Skeletal muscle cell (primary cell): ENCODE measurements around the gene SFXN3.

Experiments used
- DNase-seq: peaks from one replicate; pipeline ENCODE4 v3.0.0-alpha.2; 2010; ENCODE audit warnings: low read depth
- H3K4me3 ChIP-seq: 2 replicates; pipeline ENCODE4 v1.5.1; 2011; ENCODE audit warnings: low read depth, mild to moderate bottlenecking, control low read depth, low read length, moderate library complexity

SFXN3 gene

GRCh38 chr10:101047961-101048892, 17.2 kb downstream of the SFXN3 start:
- no peak overlapping the region for H3K4me3 ChIP-seq
- no peak for DNase-seq

- no peak for DNase-seq
- peak overlapping the region; percentile 12 for H3K4me3 ChIP-seq
Observed at GRCh38 chr10:101050208-101051069, 19.4 kb downstream of the SFXN3 start.

GRCh38 chr10:101052285-101052684, 21.3 kb downstream of the SFXN3 start:
- DNase-seq, result no peak

GRCh38 chr10:101053516-101053915, 22.5 kb downstream of the SFXN3 start:
- H3K4me3 ChIP-seq, result no peak overlapping the region
- DNase-seq, result no peak

More at GRCh38 chr10:101052285-101052684, 21.3 kb downstream of the SFXN3 start:
- no peak overlapping the region for H3K4me3 ChIP-seq

- no peak for DNase-seq
- H3K4me3 ChIP-seq, result no peak overlapping the region
Observed at GRCh38 chr10:101054351-101054750, 23.3 kb downstream of the SFXN3 start.

GRCh38 chr10:101054876-101055275, 23.8 kb downstream of the SFXN3 start:
- no peak for DNase-seq
- no peak overlapping the region for H3K4me3 ChIP-seq

- DNase-seq, result no peak
Observed at GRCh38 chr10:101055411-101055810, 24.4 kb downstream of the SFXN3 start.

GRCh38 chr10:101056365-101057151, 25.5 kb downstream of the SFXN3 start:
- no peak overlapping the region for H3K4me3 ChIP-seq
- no peak for DNase-seq

More at GRCh38 chr10:101055411-101055810, 24.4 kb downstream of the SFXN3 start:
- no peak overlapping the region for H3K4me3 ChIP-seq

- H3K4me3 ChIP-seq, result peak overlapping the region; percentile 85
- peak; percentile 73 for DNase-seq
Observed at GRCh38 chr10:101060036-101060950, 29.3 kb downstream of the SFXN3 start.

- H3K4me3 ChIP-seq, result peak overlapping the region; percentile 85
- peak; percentile 66 for DNase-seq
Observed at GRCh38 chr10:101060951-101061623, 30.1 kb downstream of the SFXN3 start.

- peak; percentile 43 for DNase-seq
- peak within 1 kb of the TSS; percentile 85 for H3K4me3 ChIP-seq
Observed at GRCh38 chr10:101061624-101062231, 30.7 kb downstream of the SFXN3 start, which contains the start of gene KAZALD1. Gene KAZALD1, plus strand, starts transcription at chr10:101061989. Its CDS starts 604 bp downstream, at chr10:101062593.

- DNase-seq, result no peak
Observed at GRCh38 chr10:101062232-101063049, 31.4 kb downstream of the SFXN3 start.

GRCh38 chr10:101063050-101063525, 32.1 kb downstream of the SFXN3 start:
- peak overlapping the region; percentile 85 for H3K4me3 ChIP-seq
- no peak for DNase-seq

More at GRCh38 chr10:101062232-101063049, 31.4 kb downstream of the SFXN3 start:
- H3K4me3 ChIP-seq, result peak overlapping the region; percentile 85

GRCh38 chr10:101063548-101064414, 32.7 kb downstream of the SFXN3 start:
- no peak overlapping the region for H3K4me3 ChIP-seq

GRCh38 chr10:101064415-101065030, 33.5 kb downstream of the SFXN3 start:
- H3K4me3 ChIP-seq, result no peak overlapping the region

More at GRCh38 chr10:101063548-101064414, 32.7 kb downstream of the SFXN3 start:
- DNase-seq, result no peak

More at GRCh38 chr10:101064415-101065030, 33.5 kb downstream of the SFXN3 start:
- DNase-seq, result no peak
